Measurements from ENCODE around the gene SKOR1. TPM values are rescaled to one million over a fixed set of nuclear protein-coding genes. Genes with fewer than 3 reads are reported as not detected.

Gene SKOR1
- total RNA-seq, 1 experiment from 2014 or later: 0.22 TPM

DNA sequence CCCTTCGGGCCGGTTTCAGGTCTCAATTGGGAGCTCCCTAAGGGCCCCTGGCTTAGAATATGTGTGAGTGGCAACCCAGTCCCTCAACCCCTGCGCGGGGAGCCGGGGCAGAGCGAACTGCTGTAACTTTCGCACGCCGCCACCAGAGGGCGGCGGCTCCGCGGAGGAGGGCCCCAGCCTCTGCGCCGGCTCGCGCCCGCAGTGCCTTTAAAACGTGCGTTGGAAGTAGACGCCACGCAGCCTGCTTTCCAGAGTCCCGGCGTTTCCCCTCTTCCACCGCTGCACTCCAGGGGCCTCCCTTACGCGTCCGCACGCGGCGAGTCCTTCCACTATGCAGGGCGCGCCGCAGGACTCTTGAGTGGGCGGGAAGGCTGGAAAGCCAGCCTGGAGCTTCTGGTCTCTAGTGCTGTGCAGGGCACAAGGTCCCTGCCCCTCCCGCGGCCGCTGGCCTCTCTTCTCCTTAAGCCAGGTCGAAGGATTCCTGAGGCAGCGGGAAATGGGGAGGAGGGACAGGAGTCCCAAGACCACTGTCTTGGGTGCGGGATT, 38.2 kb downstream of the SKOR1 start (continued):
- TF ChIP-seq, protein P1, sequence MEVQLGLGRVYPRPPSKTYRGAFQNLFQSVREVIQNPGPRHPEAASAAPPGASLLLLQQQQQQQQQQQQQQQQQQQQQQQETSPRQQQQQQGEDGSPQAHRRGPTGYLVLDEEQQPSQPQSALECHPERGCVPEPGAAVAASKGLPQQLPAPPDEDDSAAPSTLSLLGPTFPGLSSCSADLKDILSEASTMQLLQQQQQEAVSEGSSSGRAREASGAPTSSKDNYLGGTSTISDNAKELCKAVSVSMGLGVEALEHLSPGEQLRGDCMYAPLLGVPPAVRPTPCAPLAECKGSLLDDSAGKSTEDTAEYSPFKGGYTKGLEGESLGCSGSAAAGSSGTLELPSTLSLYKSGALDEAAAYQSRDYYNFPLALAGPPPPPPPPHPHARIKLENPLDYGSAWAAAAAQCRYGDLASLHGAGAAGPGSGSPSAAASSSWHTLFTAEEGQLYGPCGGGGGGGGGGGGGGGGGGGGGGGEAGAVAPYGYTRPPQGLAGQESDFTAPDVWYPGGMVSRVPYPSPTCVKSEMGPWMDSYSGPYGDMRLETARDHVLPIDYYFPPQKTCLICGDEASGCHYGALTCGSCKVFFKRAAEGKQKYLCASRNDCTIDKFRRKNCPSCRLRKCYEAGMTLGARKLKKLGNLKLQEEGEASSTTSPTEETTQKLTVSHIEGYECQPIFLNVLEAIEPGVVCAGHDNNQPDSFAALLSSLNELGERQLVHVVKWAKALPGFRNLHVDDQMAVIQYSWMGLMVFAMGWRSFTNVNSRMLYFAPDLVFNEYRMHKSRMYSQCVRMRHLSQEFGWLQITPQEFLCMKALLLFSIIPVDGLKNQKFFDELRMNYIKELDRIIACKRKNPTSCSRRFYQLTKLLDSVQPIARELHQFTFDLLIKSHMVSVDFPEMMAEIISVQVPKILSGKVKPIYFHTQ (CRISPR knock-in tag; IDR thresholded peaks at IDR 0.05): no peak
- TF ChIP-seq, protein P2, sequence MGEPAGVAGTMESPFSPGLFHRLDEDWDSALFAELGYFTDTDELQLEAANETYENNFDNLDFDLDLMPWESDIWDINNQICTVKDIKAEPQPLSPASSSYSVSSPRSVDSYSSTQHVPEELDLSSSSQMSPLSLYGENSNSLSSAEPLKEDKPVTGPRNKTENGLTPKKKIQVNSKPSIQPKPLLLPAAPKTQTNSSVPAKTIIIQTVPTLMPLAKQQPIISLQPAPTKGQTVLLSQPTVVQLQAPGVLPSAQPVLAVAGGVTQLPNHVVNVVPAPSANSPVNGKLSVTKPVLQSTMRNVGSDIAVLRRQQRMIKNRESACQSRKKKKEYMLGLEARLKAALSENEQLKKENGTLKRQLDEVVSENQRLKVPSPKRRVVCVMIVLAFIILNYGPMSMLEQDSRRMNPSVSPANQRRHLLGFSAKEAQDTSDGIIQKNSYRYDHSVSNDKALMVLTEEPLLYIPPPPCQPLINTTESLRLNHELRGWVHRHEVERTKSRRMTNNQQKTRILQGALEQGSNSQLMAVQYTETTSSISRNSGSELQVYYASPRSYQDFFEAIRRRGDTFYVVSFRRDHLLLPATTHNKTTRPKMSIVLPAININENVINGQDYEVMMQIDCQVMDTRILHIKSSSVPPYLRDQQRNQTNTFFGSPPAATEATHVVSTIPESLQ (CRISPR knock-in tag; IDR thresholded peaks at IDR 0.05): no peak
- TF ChIP-seq, protein P3, sequence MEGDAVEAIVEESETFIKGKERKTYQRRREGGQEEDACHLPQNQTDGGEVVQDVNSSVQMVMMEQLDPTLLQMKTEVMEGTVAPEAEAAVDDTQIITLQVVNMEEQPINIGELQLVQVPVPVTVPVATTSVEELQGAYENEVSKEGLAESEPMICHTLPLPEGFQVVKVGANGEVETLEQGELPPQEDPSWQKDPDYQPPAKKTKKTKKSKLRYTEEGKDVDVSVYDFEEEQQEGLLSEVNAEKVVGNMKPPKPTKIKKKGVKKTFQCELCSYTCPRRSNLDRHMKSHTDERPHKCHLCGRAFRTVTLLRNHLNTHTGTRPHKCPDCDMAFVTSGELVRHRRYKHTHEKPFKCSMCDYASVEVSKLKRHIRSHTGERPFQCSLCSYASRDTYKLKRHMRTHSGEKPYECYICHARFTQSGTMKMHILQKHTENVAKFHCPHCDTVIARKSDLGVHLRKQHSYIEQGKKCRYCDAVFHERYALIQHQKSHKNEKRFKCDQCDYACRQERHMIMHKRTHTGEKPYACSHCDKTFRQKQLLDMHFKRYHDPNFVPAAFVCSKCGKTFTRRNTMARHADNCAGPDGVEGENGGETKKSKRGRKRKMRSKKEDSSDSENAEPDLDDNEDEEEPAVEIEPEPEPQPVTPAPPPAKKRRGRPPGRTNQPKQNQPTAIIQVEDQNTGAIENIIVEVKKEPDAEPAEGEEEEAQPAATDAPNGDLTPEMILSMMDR (IDR thresholded peaks at IDR 0.05): peak; percentile 91
- TF ChIP-seq, protein P4, sequence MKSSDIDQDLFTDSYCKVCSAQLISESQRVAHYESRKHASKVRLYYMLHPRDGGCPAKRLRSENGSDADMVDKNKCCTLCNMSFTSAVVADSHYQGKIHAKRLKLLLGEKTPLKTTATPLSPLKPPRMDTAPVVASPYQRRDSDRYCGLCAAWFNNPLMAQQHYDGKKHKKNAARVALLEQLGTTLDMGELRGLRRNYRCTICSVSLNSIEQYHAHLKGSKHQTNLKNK (CRISPR knock-in tag; IDR thresholded peaks at IDR 0.05): no peak
- TF ChIP-seq SMAD3 (CRISPR knock-in tag; IDR thresholded peaks at IDR 0.05; ENCODE audit: borderline replicate concordance) (no peak), NR1H2 (CRISPR knock-in tag; IDR thresholded peaks at IDR 0.05) (no peak), NFE2L1 (CRISPR knock-in tag; IDR thresholded peaks at IDR 0.05) (no peak), EMX1 (CRISPR knock-in tag; IDR thresholded peaks at IDR 0.05) (no peak), SP1 (CRISPR knock-in tag; conservative IDR thresholded peaks at IDR 0.05) (no peak; the same call in 1 of the 2 replicates), NFATC4 (CRISPR knock-in tag; IDR thresholded peaks at IDR 0.05) (no peak), RORB (CRISPR knock-in tag; IDR thresholded peaks at IDR 0.05) (no peak), CREB1 (CRISPR knock-in tag; IDR thresholded peaks at IDR 0.05) (0 out of 2 replicates have a peak, but pooled peaks have one; percentile 29), JUN (CRISPR knock-in tag; IDR thresholded peaks at IDR 0.05) (no peak), GRHL2 (CRISPR knock-in tag; IDR thresholded peaks at IDR 0.05; ENCODE audit: insufficient replicate concordance, severe bottlenecking) (no peak), SOX15 (CRISPR knock-in tag; IDR thresholded peaks at IDR 0.05) (no peak), ZNF232 (CRISPR knock-in tag; IDR thresholded peaks at IDR 0.05) (no peak), ETV6 (CRISPR knock-in tag; IDR thresholded peaks at IDR 0.05) (peak; percentile 84; the same call in 1 of the 2 replicates), PRRX2 (CRISPR knock-in tag; IDR thresholded peaks at IDR 0.05) (no peak), HMGA2 (CRISPR knock-in tag; IDR thresholded peaks at IDR 0.05) (no peak)
- TF ChIP-seq, protein P5, sequence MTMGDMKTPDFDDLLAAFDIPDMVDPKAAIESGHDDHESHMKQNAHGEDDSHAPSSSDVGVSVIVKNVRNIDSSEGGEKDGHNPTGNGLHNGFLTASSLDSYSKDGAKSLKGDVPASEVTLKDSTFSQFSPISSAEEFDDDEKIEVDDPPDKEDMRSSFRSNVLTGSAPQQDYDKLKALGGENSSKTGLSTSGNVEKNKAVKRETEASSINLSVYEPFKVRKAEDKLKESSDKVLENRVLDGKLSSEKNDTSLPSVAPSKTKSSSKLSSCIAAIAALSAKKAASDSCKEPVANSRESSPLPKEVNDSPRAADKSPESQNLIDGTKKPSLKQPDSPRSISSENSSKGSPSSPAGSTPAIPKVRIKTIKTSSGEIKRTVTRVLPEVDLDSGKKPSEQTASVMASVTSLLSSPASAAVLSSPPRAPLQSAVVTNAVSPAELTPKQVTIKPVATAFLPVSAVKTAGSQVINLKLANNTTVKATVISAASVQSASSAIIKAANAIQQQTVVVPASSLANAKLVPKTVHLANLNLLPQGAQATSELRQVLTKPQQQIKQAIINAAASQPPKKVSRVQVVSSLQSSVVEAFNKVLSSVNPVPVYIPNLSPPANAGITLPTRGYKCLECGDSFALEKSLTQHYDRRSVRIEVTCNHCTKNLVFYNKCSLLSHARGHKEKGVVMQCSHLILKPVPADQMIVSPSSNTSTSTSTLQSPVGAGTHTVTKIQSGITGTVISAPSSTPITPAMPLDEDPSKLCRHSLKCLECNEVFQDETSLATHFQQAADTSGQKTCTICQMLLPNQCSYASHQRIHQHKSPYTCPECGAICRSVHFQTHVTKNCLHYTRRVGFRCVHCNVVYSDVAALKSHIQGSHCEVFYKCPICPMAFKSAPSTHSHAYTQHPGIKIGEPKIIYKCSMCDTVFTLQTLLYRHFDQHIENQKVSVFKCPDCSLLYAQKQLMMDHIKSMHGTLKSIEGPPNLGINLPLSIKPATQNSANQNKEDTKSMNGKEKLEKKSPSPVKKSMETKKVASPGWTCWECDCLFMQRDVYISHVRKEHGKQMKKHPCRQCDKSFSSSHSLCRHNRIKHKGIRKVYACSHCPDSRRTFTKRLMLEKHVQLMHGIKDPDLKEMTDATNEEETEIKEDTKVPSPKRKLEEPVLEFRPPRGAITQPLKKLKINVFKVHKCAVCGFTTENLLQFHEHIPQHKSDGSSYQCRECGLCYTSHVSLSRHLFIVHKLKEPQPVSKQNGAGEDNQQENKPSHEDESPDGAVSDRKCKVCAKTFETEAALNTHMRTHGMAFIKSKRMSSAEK (CRISPR knock-in tag; IDR thresholded peaks at IDR 0.05; ENCODE audit: borderline replicate concordance): no peak
- TF ChIP-seq, protein P6, sequence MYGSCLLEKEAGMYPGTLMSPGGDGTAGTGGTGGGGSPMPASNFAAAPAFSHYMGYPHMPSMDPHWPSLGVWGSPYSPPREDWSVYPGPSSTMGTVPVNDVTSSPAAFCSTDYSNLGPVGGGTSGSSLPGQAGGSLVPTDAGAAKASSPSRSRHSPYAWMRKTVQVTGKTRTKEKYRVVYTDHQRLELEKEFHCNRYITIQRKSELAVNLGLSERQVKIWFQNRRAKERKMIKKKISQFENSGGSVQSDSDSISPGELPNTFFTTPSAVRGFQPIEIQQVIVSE (CRISPR knock-in tag; IDR thresholded peaks at IDR 0.05; ENCODE audit: borderline replicate concordance): no peak
- TF ChIP-seq, protein P7, sequence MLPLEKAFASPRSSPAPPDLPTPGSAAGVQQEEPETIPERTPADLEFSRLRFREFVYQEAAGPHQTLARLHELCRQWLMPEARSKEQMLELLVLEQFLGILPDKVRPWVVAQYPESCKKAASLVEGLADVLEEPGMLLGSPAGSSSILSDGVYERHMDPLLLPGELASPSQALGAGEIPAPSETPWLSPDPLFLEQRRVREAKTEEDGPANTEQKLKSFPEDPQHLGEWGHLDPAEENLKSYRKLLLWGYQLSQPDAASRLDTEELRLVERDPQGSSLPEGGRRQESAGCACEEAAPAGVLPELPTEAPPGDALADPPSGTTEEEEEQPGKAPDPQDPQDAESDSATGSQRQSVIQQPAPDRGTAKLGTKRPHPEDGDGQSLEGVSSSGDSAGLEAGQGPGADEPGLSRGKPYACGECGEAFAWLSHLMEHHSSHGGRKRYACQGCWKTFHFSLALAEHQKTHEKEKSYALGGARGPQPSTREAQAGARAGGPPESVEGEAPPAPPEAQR (CRISPR knock-in tag; IDR thresholded peaks at IDR 0.05): no peak
- TF ChIP-seq, protein P8, sequence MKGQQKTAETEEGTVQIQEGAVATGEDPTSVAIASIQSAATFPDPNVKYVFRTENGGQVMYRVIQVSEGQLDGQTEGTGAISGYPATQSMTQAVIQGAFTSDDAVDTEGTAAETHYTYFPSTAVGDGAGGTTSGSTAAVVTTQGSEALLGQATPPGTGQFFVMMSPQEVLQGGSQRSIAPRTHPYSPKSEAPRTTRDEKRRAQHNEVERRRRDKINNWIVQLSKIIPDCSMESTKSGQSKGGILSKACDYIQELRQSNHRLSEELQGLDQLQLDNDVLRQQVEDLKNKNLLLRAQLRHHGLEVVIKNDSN (CRISPR knock-in tag; IDR thresholded peaks at IDR 0.05): peak; percentile 52; the same call in 1 of the 2 replicates
- TF ChIP-seq, protein P9, sequence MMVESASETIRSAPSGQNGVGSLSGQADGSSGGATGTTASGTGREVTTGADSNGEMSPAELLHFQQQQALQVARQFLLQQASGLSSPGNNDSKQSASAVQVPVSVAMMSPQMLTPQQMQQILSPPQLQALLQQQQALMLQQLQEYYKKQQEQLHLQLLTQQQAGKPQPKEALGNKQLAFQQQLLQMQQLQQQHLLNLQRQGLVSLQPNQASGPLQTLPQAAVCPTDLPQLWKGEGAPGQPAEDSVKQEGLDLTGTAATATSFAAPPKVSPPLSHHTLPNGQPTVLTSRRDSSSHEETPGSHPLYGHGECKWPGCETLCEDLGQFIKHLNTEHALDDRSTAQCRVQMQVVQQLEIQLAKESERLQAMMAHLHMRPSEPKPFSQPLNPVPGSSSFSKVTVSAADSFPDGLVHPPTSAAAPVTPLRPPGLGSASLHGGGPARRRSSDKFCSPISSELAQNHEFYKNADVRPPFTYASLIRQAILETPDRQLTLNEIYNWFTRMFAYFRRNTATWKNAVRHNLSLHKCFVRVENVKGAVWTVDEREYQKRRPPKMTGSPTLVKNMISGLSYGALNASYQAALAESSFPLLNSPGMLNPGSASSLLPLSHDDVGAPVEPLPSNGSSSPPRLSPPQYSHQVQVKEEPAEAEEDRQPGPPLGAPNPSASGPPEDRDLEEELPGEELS (CRISPR knock-in tag; IDR thresholded peaks at IDR 0.05): 0 out of 2 replicates have a peak, but pooled peaks have one; percentile 48

Data from WTC11 (cell line).